T-cell (primary cell): Measurements from ENCODE around the gene SPRYD3. TPM values are rescaled to one million over a fixed set of nuclear protein-coding genes. Genes with fewer than 3 reads are reported as not detected.

ENCODE experiments used
- ATAC-seq, 4 experiments: fragments of 200-7000 bp in 3 of 4; fragments of 150-1000 bp in 1 of 4; cut with Tn5 transposase; replicated peaks in 1 of 4; 1 replicate in 3 of 4; 2 replicates in 1 of 4; pipeline ENCODE4 v1.10.0; 2021; ENCODE audit warnings: moderate library complexity in 3 of 4, mild to moderate bottlenecking in 2 of 4, moderate number of reproducible peaks in 1 of 4
- CTCF ChIA-PET, 2 donors: fragments of 300-600 bp; sonication (Branson Sonifier 250); formaldehyde crosslinking; loops; one replicate each; lab custom pipeline; 2022; ENCODE audit warnings: antibody characterized with exemption in 2 of 2; lab: Charles Lee
- POLR2A ChIA-PET, 2 donors: fragments of 300-600 bp; sonication (Branson Sonifier 250); formaldehyde crosslinking; loops; one replicate each; lab custom pipeline; 2022; ENCODE audit warnings: antibody characterized with exemption in 2 of 2; lab: Charles Lee
- DNase-seq, 35 experiments: peaks; one replicate each; pipeline versions ENCODE4 v3.0.0 to v3.0.0-alpha.2; 2013 to 2023
- H3K27ac ChIP-seq: one replicate; pipeline ENCODE4 v1.5.1; 2013; ENCODE audit warnings: low read length
- H3K27me3 ChIP-seq, 2 experiments: replicated peaks in 1 of 2; 1 replicate in 1 of 2; 2 replicates in 1 of 2; pipeline versions ENCODE4 v1.6.1 to v1.7.0; 2013; ENCODE audit warnings: low read length in 1 of 2, mixed read lengths in 1 of 2; ENCODE audit not compliant: control insufficient read depth in 2 of 2, insufficient read depth in 2 of 2; ENCODE audit errors: extremely low read depth in 1 of 2
- H3K36me3 ChIP-seq, 2 donors: 1 replicate in 1 of 2; 2 replicates in 1 of 2; pipeline versions ENCODE4 v1.6.1 to v1.7.0; 2013; ENCODE audit warnings: low read length in 1 of 2; ENCODE audit not compliant: control insufficient read depth in 2 of 2, insufficient read depth in 1 of 2; ENCODE audit errors: extremely low read depth in 1 of 2
- H3K4me1 ChIP-seq, 2 experiments: 1 replicate in 1 of 2; 2 replicates in 1 of 2; pipeline versions ENCODE4 v1.6.1 to v1.7.0; 2013; ENCODE audit warnings: low read length in 2 of 2, mixed read lengths in 1 of 2; ENCODE audit not compliant: insufficient read depth in 2 of 2, control insufficient read depth in 1 of 2; ENCODE audit errors: extremely low read depth in 1 of 2
- H3K4me3 ChIP-seq, 2 donors: 1 replicate in 1 of 2; 2 replicates in 1 of 2; pipeline versions ENCODE4 v1.5.1 to v1.7.0; 2013; ENCODE audit warnings: mild to moderate bottlenecking in 2 of 2, low read length in 1 of 2, moderate library complexity in 1 of 2; ENCODE audit not compliant: control insufficient read depth in 1 of 2; ENCODE audit errors: extremely low read depth in 1 of 2
- H3K9me3 ChIP-seq: 2 replicates; pipeline ENCODE4 v1.7.0; 2013
- H3K27ac Mint-ChIP-seq, 2 donors: one replicate each; pipeline ENCODE4 v1.8.0; 2020 to 2021; ENCODE audit warnings: mild to moderate bottlenecking in 2 of 2, mixed read lengths in 2 of 2
- H3K27me3 Mint-ChIP-seq, 2 donors: one replicate each; pipeline ENCODE4 v1.8.0; 2021 to 2022; ENCODE audit warnings: mixed read lengths in 2 of 2
- H3K36me3 Mint-ChIP-seq: one replicate; pipeline ENCODE4 v1.8.0; 2021; ENCODE audit warnings: mixed read lengths
- H3K4me1 Mint-ChIP-seq, 3 donors: one replicate each; pipeline ENCODE4 v1.8.0; 2020 to 2022; ENCODE audit warnings: mixed read lengths in 3 of 3, mild to moderate bottlenecking in 1 of 3
- H3K4me3 Mint-ChIP-seq, 3 donors: one replicate each; pipeline ENCODE4 v1.8.0; 2020 to 2022; ENCODE audit warnings: mild to moderate bottlenecking in 3 of 3, mixed read lengths in 3 of 3, moderate library complexity in 3 of 3
- H3K9me3 Mint-ChIP-seq, 3 donors: one replicate each; pipeline ENCODE4 v1.8.0; 2020 to 2022; ENCODE audit warnings: mixed read lengths in 3 of 3
- WGBS: methylation state at CpG from one replicate; pipeline ENCODE4 v1.1.5; 2013; ENCODE audit warnings: missing lambda C conversion rate; ENCODE audit not compliant: insufficient coverage; 5-methylcytosine and 5-hydroxymethylcytosine counted together
- total RNA-seq, 35 experiments: library from RNA in 6 of 35; stranded (reverse) in 6 of 35; fragments of 120-200 nt in 1 of 35; gene quantifications; one replicate each; pipeline versions ENCODE4 v1.2.1 to v1.2.4 and lab custom pipeline; 2013 to 2026

SPRYD3 gene
- total RNA-seq, 5 donors from 2014 or later (not counting 1 experiment from before 2014, with no cell fraction given): 29.3 to 65.0 (median 58.2) TPM

DNA sequence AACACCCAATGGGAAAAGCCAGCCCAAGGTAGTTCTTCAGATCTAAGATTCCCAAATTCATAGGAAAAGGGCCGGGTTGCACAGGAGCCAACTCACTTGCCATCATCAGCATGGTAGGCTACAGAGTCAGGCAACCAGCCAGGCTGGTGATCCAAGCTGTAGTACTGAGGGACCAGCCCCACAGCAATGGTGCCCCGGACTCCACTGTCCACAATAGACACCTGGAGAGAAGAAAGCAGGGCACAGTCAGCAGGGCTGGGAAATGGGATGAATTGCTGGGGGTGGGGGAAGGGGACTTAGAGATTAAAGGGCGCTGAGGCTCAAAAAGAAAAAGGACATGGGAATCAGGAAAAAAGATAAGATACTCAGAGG is 4.2 kb downstream of the SPRYD3 start:
- Mint-ChIP-seq H3K9me3 (no peaks in the 10 kb centered on the region), H3K4me3 (no peak overlapping the region), H3K36me3 (peaks cover 42% of the 10 kb centered on the region), H3K4me1 (peaks cover 57 to 61% (median 60%) of the 10 kb centered on the region in 3 donors), H3K27ac (no peak overlapping the region), H3K27me3 (no peaks in the 10 kb centered on the region)
- Histone ChIP-seq H3K27me3 (no peaks in the 10 kb centered on the region), H3K36me3 (peaks cover 3 to 65% of the 10 kb centered on the region in 2 donors), H3K27ac (no peak overlapping the region), H3K4me3 (no peak overlapping the region), H3K4me1 (peaks cover 4 to 31% of the 10 kb centered on the region in 2 experiments), H3K9me3 (no peaks in the 10 kb centered on the region)
- ChIA-PET CTCF (no interaction called here), POLR2A (interaction anchor here in 1 of 2 donors (0.6 kb wide), 1 partner anchor 13 kb away, joined by 3 read pairs; no protein-coding TSS in a partner anchor)
- DNase-seq (no peak), ATAC-seq (no peak)
- 86% methylated on average over 3 of the region's 3 CpGs for WGBS

DNA sequence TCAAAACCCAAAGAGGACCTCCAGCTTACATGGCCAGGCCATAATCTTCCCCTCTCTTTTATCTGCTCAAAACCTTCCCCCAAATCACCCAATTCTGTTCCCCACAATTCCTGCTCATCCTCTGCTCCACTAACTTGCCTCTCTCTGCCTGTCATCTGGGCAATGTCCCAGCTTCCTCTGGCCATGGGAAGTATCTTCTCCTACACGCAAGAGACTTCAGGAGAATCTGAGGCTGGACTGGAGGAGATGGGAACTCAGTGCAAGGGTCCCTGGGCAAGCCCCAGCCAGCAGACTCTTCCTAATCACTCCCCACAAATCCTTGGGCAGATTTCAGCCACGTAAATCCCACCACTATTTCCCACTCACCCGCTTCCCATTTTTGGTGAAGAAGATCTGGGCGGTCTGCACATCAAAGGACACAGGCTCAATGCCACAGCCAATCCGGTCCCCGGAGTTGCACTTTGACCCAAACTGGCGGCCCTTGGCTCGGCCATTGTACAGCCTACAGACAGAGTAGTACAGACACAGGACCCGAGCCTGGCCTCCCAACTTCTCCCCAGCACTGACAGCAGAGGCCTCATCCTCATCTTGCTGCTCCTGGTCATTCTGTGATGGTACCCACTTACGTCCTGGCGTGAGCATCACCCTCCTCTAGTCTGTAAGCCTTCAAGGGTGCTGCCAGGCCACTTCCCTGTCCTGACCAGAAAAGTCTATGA is 4.7 kb downstream of the SPRYD3 start:
- peaks cover 54 to 56% (median 56%) of the 10 kb centered on the region in 3 donors for H3K4me1 Mint-ChIP-seq
- H3K36me3 ChIP-seq: peaks cover 3 to 69% of the 10 kb centered on the region in 2 donors
- no peak overlapping the region for H3K27ac ChIP-seq

GRCh38 chr12:53073881-53074280 is 5.3 kb downstream of the SPRYD3 start:
- Histone ChIP-seq H3K9me3 (no peaks in the 10 kb centered on the region), H3K27ac (no peak overlapping the region), H3K27me3 (no peaks in the 10 kb centered on the region), H3K4me1 (peaks cover 3 to 25% of the 10 kb centered on the region in 2 experiments), H3K36me3 (peaks cover 3 to 70% of the 10 kb centered on the region in 2 donors), H3K4me3 (no peak overlapping the region)
- Mint-ChIP-seq H3K27ac (no peak overlapping the region), H3K4me1 (peaks cover 50 to 52% (median 51%) of the 10 kb centered on the region in 3 donors), H3K9me3 (no peaks in the 10 kb centered on the region), H3K36me3 (peaks cover 42% of the 10 kb centered on the region), H3K27me3 (no peaks in the 10 kb centered on the region), H3K4me3 (no peak overlapping the region)
- DNase-seq: no peak
- 85% methylated on average over 3 of the region's 6 CpGs for WGBS
- ATAC-seq: no peak
- ChIA-PET CTCF (interaction anchor here in 1 of 2 donors (0.7 to 1.6 kb wide), 2 partner anchors 25 to 72 kb away, joined by 3 to 12 read pairs; no protein-coding TSS in a partner anchor), POLR2A (interaction anchor here in 1 of 2 donors (0.7 kb wide), 1 partner anchor 799 kb away, joined by 8 read pairs; no protein-coding TSS in a partner anchor)

More for the DNA sequence above, 4.7 kb downstream of the SPRYD3 start:
- no peak overlapping the region for H3K4me3 Mint-ChIP-seq
- no peaks in the 10 kb centered on the region for H3K27me3 ChIP-seq
- H3K9me3 ChIP-seq: no peaks in the 10 kb centered on the region
- ATAC-seq (no peak), DNase-seq (no peak)
- ChIA-PET POLR2A (interaction anchor here in 1 of 2 donors (0.7 kb wide), 1 partner anchor 799 kb away, joined by 8 read pairs; no protein-coding TSS in a partner anchor), CTCF (interaction anchor here in 1 of 2 donors (0.7 to 1.6 kb wide), 2 partner anchors 24 to 71 kb away, joined by 3 to 12 read pairs; no protein-coding TSS in a partner anchor)
- H3K4me3 ChIP-seq: no peak overlapping the region
- WGBS: 95% methylated on average over 6 of the region's 11 CpGs
- no peaks in the 10 kb centered on the region for H3K27me3 Mint-ChIP-seq
- peaks cover 42% of the 10 kb centered on the region for H3K36me3 Mint-ChIP-seq
- peaks cover 3 to 26% of the 10 kb centered on the region in 2 experiments for H3K4me1 ChIP-seq
- no peaks in the 10 kb centered on the region for H3K9me3 Mint-ChIP-seq
- H3K27ac Mint-ChIP-seq: no peak overlapping the region

DNA sequence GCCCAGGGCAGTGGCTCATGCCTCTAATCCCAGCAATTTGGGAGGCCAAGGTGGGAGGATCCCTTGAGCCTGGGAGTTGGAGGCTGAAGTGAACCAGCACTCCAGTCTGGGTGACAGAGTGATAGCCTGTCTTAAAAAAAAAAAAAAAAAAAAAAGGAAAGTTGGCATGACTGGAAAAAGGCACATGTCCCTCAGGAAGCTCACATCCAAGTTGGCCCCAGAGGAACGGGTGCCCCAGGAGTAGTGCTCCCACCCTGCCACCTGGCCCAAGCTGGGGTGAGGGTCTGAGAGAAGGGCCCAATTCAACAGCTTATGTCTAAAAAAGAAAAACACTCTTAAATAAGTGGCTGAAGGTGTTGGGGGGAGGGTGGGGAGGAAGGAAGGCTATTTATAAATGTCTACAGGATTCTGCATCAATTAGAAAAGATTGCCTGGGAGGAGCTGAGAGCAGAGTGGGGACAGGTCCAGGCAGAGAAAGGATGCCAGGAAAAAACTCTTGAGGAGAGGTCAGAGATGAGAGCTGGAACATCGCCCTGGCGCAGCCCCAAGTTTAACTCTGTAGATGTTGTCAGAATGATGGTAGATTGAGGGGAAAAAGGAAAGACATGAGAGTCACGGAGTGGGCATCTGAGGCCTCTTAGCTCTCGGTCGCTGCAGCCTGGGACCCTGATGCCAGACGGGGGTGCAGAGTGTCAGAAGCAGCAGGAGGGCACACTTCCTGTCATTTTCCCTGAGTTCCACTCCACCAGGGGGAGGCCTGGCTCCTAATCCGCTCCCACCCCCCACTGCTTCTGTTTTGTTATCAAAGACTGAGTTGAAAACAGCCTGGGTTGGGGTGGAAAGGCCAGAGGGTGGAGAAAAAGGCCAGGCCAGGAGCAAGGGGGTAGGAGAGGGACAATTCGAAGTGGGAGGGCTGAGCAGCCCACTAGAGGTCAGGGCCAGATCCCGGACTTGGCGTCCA is 7.3 kb downstream of the SPRYD3 start:
- Histone ChIP-seq H3K36me3 (peaks cover 14 to 78% of the 10 kb centered on the region in 2 donors), H3K4me3 (no peak overlapping the region), H3K4me1 (peaks cover 0 to 5% of the 10 kb centered on the region in 2 experiments), H3K9me3 (no peaks in the 10 kb centered on the region), H3K27me3 (no peaks in the 10 kb centered on the region), H3K27ac (no peak overlapping the region)
- DNase-seq (no peak), ATAC-seq (no peak)
- Mint-ChIP-seq H3K4me3 (no peak overlapping the region), H3K36me3 (peaks cover 42% of the 10 kb centered on the region), H3K9me3 (no peaks in the 10 kb centered on the region), H3K27ac (peak overlapping the region in 1 of 2 donors; percentile 16), H3K4me1 (peaks cover 30 to 33% (median 33%) of the 10 kb centered on the region in 3 donors), H3K27me3 (no peaks in the 10 kb centered on the region)
- ChIA-PET CTCF (interaction anchor here (0.6 to 0.8 kb wide), 5 partner anchors 28 to 653 kb away, joined by 3 to 4 read pairs (median 3); partner anchors contain the start of genes AAAS (in 1 of the 2) and SOAT2 (in 1 of the 2)), POLR2A (interaction anchor here in 1 of 2 donors (0.6 to 0.7 kb wide), 2 partner anchors 96 to 388 kb away, joined by 4 to 5 read pairs; no protein-coding TSS in a partner anchor)
- 100% methylated on average over 2 of the region's 11 CpGs for WGBS

DNA sequence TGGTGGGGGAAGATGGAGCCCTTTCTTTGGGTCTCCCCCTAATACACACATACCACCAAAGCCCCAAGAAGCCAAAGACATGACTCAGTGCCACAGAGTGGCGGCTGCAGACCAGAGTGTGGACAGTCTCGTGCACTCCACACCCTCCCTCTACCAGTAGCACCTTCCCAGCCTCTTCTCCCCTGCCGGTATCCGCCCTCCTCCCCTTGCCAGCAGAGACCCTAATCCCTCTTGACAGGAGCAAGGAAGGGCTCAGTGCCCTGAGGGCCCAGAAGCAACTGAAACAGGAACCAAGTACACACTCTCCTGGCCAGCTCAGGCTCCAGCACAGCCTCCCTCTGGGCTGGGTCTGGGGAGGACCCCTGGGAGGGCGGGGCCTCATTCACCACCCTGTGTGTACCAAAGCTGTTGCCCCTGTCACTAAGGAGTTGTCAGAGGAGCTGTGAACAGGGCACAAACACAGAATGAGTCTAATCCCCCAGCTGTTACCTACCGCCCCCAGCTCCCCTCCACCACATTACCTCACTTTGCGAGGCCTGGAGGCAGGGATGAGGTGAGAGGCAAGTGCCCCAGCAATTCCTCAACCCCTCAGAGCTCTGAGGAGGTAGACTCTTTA is 8.2 kb downstream of the SPRYD3 start:
- no peak overlapping the region for H3K4me3 Mint-ChIP-seq
- H3K36me3 ChIP-seq: peaks cover 12 to 78% of the 10 kb centered on the region in 2 donors
- DNase-seq (no peak), ATAC-seq (no peak)
- 86% methylated on average over 5 of the region's 7 CpGs for WGBS
- H3K36me3 Mint-ChIP-seq: peaks cover 47% of the 10 kb centered on the region
- H3K4me3 ChIP-seq: no peak overlapping the region
- no peaks in the 10 kb centered on the region for H3K9me3 Mint-ChIP-seq
- H3K27me3 Mint-ChIP-seq: no peaks in the 10 kb centered on the region
- no peaks in the 10 kb centered on the region for H3K27me3 ChIP-seq
- POLR2A ChIA-PET: interaction anchor here in 1 of 2 donors (0.6 to 0.7 kb wide), 2 partner anchors 97 to 389 kb away, joined by 4 to 5 read pairs; no protein-coding TSS in a partner anchor
- no peaks in the 10 kb centered on the region for H3K9me3 ChIP-seq
- H3K27ac ChIP-seq: no peak overlapping the region
- H3K27ac Mint-ChIP-seq: peak overlapping the region in 1 of 2 donors; percentile 28
- peaks cover 26 to 31% (median 30%) of the 10 kb centered on the region in 3 donors for H3K4me1 Mint-ChIP-seq
- H3K4me1 ChIP-seq: peaks cover 0 to 3% of the 10 kb centered on the region in 2 experiments
- CTCF ChIA-PET: interaction anchor here in 1 of 2 donors (0.8 kb wide), 1 partner anchor 28 kb away, joined by 3 read pairs; no protein-coding TSS in a partner anchor
